OCI-LY7 (cell line): ENCODE data around the gene APOL3.

Experiments used
- CTCF ChIP-seq: fragments of 200-600 bp; sonication (generic); conservative IDR thresholded peaks from 2 replicates; pipeline ENCODE4 v1.5.1; 2014; ENCODE audit warnings: mild to moderate bottlenecking, antibody characterized with exemption, low read length, moderate library complexity, mixed read lengths
- EZH2phosphoT487 ChIP-seq: fragments of 200-600 bp; sonication (generic); IDR thresholded peaks from 2 replicates; pipeline ENCODE4 v1.6.1; 2018; ENCODE audit warnings: low read depth, borderline replicate concordance, mild to moderate bottlenecking, mixed run types, antibody characterized with exemption, low read length, moderate library complexity, mixed read lengths

- TF ChIP-seq CTCF (no peak), EZH2phosphoT487 (no peak)
These were observed 33.8 kb upstream of the APOL3 start for GRCh38 chr22:36194385-36194784.
